ENCODE results near the gene ALKBH6.

GRCh38 chr19:36010402-36010801 lies 3.6 kb downstream of the ALKBH6 start:
- no peak for TF ChIP-seq EP300 (IDR thresholded peaks at IDR 0.05; ENCODE audit: borderline replicate concordance)
- no peak for TF ChIP-seq RAD21 (IDR thresholded peaks at IDR 0.05; ENCODE audit: low read depth)
- no peak for TF ChIP-seq EGR1 (IDR thresholded peaks at IDR 0.05)
- no peak for TF ChIP-seq CREB1 (IDR thresholded peaks at IDR 0.05; ENCODE audit: low read depth)
- no peak for TF ChIP-seq MAX (IDR thresholded peaks at IDR 0.05)
- TF ChIP-seq USF1 (IDR thresholded peaks at IDR 0.05), result no peak
- TF ChIP-seq FOXM1 (IDR thresholded peaks at IDR 0.05; ENCODE audit: borderline replicate concordance, low read depth), result no peak
- TF ChIP-seq REST (IDR thresholded peaks at IDR 0.05; ENCODE audit: low read depth), result no peak
- TF ChIP-seq YY1 (IDR thresholded peaks at IDR 0.05; ENCODE audit: low read depth), result no peak
- no peak for TF ChIP-seq CEBPB (IDR thresholded peaks at IDR 0.05)
